Suppressor macrophage treated with lipopolysaccharide for 1 hour (primary cell): ENCODE data around the gene SLC46A1.

Experiments
- DNase-seq, 3 donors: peaks; one replicate each; pipeline ENCODE4 v3.0.0-alpha.2; 2020 to 2022

Gene SLC46A1

DNA sequence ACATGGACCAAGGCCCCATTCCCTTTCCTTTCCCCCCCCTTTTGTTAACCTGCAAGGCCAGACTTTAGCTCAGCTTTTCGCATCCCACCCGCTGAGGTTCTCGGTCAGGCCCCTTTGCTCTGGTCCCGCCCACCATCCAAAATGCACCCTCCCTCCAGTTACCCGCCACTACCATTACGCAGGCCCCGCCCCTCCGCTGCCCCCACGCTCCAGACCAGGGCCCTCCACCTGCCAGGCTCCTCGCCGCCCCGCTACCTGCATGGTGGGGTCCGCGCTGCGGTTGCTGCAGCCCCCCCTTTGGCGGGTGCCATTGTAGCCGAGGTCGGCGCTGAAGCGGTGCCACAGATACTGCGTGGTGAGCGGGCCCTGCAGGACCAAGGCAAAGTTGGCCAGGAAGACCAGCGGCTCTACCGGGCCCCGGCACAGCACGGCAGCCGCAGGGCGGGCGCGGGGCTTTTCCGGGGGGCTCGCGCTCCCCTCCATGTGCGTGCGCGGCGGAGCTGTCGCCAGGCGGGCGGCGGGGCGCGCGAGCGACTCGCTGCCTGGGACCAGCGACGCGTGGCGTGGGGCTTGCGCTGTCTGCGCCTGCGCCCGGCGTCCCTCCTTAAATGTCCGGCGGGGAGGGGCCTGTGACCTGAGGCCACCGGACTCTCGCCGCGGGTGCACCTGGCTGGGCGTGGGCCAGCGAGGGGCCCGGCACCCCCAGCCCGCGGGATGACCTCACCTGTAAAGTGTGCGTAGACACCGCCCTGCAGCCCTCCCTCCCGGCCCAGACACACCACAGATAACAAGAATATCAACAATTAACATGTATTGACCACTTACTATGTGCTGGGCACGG, at the start of gene SLC46A1:
Gene SLC46A1 (minus strand): TSS at position 581 of the 841 bp plus-strand sequence. CDS start 98 bp downstream, at position 483.
- peak; percentile 39 to 69 (median 59) for DNase-seq

GRCh38 chr17:28449859-28450258, 43.8 kb upstream of the SLC46A1 start:
- no peak for DNase-seq

- no peak for DNase-seq
These were observed 41.4 kb upstream of the SLC46A1 start for GRCh38 chr17:28447396-28447760.

GRCh38 chr17:28446716-28447395, 40.8 kb upstream of the SLC46A1 start:
- DNase-seq: no peak

GRCh38 chr17:28443901-28444638, 38.1 kb upstream of the SLC46A1 start:
- no peak for DNase-seq

GRCh38 chr17:28434326-28434725, 28.3 kb upstream of the SLC46A1 start:
- peak in 1 of 3 donors; percentile 6 for DNase-seq

DNA sequence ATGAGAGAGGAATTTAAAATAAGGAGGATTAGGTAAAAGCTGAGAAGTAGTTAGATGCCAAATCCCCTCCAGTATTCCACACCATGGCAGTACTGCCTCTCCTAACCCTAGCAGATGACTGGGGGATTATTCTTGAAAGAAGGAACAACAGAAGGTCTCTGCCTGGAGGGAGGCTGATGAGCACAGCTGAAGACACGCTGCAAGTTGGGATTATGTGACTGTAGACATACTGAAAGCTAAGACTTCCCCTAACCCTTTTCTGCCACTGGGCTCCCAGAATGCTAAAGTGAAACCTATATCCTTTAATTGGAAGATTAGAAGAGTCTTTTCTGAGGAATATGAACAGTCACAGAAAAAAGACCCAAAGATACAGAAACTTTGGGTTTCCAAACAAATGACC, 27.7 kb upstream of the SLC46A1 start:
- DNase-seq: peak; percentile 26 to 67 (median 50)

DNA sequence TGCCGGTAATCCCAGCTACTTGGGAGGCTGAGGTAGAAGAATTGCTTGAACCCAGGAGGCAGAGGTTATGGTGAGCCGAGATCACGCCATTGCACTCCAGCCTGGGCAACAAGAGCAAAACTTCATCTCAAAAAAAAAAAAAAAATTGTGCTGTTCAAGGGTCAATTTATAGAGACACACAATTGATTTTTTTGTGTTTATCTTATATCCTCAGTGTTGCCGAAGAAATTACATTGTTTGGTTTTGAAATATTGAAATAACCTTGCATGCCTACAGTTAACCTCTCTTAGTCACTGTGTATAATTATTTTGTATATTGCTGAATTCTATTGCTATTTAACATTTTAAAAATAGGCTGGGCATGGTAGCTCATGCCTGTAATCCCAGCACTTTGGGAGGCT, 22.0 kb upstream of the SLC46A1 start:
- peak in 1 of 3 donors; percentile 16 for DNase-seq

DNA sequence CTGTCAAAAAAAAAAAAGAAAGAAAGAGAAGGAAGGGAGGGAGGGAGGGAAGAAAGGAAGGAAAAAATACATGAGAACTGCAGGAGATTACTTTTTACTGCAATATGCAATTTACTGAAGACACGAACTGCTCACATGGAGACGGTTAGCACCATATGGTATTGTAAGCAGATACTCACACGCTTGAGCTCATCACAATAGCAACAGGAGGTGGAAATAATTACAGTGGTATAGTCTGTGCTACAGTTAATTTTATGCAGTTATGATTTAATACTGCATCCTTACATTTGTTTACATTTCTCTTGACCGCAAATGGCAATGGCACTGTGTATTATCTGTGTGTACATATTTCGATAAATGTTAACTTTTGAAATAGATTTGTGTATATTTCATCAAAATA, 21.4 kb upstream of the SLC46A1 start:
- peak in 1 of 3 donors; percentile 9 for DNase-seq

DNA sequence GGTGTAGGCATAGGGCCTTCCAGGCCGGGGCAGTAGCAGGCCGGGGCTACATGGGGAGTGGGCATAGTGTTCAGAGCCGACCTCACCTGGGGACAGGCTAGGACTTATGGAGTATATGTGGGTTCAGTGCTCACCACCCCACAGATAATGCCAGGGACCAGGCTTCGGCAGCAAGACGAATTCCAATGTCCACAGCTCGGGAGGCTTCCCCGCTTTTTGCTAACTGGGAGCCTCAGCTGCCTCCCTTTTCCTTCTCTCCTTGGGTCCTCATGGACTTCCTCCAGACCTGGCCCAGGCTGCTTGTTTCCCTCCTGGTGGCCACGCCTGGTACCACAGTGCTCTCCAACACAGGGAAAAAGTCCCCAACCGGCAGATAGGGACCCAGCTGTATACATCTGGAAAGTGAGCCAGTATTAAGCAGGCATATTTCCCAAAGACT, 20.1 kb upstream of the SLC46A1 start:
- DNase-seq: peak; percentile 27 to 52 (median 46)

DNA sequence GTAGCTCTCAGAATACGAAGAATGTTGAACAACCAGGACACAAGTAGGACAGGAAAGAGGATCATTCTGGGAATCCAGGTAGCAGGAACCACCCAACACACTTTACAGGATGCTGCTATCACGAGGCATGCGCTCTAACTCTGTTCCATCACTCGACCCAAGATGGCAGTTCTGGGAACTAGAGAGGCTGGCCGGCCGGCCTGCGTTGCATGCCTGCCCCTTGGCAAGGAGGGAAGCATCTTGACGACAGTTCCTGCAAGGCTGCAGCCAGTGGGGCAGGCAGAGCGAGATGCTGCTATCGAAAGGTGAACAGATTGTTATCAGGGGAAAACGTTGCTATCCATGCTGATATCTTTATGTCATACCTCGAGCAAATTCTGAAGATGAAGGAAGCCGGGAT, 19.2 kb upstream of the SLC46A1 start:
- DNase-seq: peak in 1 of 3 donors; percentile 3

- DNase-seq: no peak
These were observed 15.8 kb upstream of the SLC46A1 start for GRCh38 chr17:28421787-28422305.

DNA sequence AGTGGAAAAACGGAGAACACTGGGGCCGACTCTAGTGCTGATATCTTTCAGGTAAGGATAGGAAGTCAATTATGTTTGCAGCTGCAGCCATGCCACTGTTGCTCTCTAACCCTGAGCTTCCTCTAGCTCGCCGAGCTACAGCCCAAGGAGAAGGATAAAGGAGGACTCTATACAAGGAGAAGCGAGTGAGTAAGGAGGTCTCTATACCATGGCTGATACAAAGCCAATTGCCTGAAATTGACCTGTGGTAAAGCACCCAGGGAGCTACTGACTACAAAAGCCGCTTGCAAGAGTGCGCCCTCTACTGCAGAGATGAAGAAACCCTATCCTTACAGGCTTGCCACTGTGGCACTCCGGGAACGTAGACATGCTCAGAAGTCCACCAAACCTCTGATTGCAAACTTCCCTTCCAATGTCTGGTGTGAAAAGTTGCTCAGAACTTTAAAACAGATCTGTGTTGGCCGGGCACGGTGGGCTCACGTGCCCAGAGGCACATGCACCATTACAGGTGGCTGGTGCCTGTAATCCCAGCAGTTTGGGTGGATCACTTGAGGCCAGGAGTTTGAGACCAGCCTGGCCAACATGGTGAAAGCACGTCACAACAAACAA, 10.8 kb upstream of the SLC46A1 start:
- DNase-seq: peak; percentile 77 to 83 (median 78)

DNA sequence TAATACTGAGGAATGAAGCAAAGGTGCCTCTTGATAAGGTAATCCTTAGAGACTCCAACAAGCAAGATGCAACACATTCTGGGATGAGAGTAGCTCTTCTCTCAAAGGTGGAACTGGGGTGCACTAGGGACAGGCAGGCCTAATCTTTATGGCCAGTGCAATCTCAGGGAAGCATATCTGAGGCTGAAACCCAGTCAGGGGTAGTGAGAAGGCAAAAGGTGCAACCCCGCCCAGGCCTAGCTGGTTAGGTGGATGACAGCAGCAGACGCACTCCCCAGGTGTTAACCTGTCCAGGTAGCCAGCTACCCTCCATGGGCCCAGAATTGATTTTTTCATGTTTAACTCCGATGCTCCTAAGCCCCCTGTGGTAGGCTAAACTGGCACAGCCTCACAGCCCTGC, 9.9 kb upstream of the SLC46A1 start:
- no peak for DNase-seq

- no peak for DNase-seq
These were observed 7.8 kb upstream of the SLC46A1 start for GRCh38 chr17:28413804-28414203.

DNA sequence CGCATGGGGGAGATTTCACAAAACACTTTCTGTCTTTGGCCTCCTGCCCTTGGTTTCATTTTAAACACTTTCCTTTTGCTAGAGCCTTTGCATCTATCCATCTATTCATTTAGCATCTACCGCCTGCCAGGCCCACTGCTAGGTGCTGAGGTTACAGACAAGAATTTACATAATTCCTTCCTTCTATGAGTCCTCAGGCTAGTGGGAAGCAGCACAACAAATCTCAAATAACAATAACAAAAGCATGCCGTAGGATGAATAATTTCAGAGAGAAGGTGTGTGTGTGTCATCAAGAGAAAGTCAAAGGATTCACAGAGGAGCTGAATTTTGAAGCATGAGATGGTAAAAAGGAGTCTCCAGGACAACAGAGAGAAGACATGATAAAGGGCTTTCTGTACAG, 6.1 kb upstream of the SLC46A1 start:
- DNase-seq: no peak

DNA sequence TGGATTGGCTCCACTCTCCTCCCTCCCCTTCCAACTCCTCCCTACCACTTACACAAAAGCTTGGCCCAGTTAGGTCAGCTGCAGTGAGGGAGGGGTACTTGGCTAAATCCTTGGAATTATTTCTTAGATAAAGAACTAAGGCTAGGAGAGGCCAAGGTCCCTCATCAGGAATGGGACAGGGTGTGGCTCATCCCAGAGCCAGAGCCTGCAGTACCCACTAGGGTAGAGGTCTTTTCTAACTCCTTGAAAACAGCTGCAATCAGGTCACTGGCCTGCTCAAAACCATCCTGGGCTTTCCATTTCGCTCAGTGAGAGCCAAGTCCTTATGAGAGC, 1.9 kb upstream of the SLC46A1 start:
- DNase-seq: no peak

DNA sequence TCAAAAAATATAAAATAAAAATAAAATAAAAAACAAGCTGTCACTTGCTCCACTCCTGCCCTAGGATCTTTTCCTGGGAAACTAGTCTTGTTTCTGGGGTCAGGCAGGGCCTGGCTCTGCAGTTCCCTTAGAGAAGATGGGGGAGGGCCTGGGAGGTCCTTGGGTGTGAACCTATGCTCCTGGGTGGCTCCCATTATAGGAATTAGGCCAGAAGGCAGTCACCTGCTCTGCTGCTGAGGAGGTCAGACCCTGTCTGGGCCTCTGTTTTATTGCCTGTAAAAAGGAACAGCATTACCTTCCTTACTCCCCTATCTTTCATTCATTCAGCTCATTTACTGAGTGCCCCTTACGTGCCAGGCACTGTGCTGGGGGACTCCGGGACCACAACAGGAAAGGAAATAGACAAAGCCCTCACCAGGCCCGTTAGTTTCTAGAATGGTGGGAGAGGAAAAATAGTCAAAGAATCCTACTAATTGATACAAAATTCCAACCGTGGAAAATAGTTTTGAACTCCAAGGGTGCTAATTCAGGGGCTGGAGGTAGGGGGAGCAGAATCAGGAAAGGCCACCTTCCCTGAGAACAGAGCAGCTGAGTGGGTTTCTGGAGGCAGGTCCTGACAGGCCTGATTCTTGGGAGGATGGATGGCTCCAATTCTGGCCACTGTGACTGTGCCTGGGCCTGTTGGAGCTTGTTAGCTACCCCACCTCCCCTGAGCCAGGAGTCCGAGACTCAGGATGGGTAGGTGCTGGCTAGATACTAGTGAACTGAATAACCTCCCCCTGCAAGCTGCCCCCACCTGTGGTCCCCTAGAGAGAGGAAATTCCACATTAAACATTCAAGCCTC, 1.3 kb upstream of the SLC46A1 start:
- no peak for DNase-seq

- no peak for DNase-seq
These were observed 432 bp upstream of the SLC46A1 start for GRCh38 chr17:28406473-28406814.

DNA sequence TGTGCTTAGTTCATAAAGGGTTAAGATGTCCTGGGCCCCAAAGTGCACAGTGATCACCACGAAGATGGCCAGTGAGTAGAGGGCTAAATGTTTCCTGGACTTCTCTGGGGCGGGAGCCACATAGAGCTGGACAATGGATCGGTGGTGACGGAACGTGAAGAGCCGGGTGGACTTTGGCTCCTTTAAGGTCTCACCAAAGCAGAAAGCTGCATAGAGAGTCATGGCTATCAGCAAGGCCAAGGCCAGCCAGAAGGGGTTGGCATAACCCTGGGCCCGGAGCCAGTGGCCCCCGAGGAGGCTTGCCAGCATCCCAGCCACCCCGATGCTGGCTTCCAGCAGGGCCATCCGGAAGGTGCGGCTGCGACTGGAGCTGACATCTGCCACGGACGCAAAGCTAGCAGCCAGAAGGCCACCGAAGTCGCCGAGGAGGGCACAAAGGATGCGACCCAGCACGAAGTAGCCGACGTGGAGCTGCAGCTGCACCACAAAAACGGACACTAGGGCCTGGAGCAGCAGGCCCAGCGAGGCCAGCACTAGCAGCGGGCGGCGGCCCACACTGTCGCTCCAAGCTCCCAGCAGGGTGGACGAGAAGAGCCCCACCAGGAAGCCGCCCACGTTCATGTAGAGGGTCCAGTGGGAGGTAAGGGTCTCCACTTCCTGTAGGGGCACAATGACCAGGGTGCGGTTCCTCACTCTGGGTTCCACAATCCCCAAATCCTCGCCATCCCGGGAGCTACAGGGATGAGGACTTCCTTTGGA, 1.0 kb downstream of the SLC46A1 start:
- DNase-seq: no peak

- DNase-seq: no peak
These were observed 1.6 kb downstream of the SLC46A1 start for GRCh38 chr17:28404461-28404811.
